ENCODE measurements around the gene ZP1. TPM values are rescaled to one million over a fixed set of nuclear protein-coding genes. Genes with fewer than 3 reads are reported as not detected.
"Not testable (repeated sequence)": the region's sequence is repeated elsewhere in the genome, so short reads cannot be mapped to it uniquely, and the experiment has no call there.

Gene ZP1, protein sequence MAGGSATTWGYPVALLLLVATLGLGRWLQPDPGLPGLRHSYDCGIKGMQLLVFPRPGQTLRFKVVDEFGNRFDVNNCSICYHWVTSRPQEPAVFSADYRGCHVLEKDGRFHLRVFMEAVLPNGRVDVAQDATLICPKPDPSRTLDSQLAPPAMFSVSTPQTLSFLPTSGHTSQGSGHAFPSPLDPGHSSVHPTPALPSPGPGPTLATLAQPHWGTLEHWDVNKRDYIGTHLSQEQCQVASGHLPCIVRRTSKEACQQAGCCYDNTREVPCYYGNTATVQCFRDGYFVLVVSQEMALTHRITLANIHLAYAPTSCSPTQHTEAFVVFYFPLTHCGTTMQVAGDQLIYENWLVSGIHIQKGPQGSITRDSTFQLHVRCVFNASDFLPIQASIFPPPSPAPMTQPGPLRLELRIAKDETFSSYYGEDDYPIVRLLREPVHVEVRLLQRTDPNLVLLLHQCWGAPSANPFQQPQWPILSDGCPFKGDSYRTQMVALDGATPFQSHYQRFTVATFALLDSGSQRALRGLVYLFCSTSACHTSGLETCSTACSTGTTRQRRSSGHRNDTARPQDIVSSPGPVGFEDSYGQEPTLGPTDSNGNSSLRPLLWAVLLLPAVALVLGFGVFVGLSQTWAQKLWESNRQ
- not detected for total RNA-seq

DNA sequence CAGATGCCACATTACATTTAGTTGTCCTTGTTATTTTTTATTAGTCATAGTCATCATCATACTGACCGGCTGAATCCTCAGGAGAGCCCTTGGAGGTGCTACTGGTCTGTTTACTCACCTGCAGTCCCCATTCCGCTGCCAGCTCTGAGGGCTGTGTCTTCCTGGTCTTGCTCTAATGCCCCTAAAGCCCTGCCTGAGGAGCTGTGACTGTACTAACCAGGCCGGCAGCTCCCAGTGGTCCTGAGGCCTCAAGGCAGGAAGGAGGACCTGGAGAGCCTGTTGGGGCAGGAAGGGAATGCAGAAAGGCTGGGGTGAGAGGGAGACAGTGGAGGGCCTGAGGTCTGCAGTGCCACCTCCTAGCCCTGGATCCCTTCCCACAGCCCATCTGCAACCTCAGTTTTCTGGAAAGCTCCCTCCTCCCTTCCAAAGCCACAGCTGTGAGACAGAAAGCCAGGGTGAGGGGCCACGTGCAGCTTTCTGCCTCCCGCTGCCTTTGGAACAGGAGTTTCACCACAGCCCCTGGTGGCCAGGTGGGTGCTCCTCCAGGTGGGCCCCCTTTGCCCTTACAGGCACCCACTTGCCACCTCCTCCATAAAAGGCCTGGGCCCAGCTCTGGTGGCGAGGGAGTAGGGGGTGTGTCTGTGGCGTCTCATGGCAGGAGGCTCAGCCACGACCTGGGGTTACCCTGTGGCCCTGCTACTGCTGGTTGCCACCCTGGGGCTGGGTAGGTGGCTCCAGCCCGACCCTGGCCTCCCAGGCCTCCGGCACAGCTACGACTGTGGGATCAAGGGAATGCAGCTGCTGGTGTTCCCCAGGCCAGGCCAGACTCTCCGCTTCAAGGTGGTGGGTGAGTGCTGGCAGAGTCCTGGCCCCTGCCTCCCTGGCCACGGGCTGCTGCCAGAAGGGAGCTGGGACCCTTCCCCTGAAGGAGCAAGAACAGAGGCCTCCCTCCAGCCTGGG lies at the start of gene ZP1:
ZP1 (plus strand) TSS at position 632 of the 960 bp plus-strand sequence; CDS start at position 652, 20 bp downstream.
- ATAC-seq, result no peak
- peak within 1 kb of the TSS; percentile 82 for H3K27ac Mint-ChIP-seq
- CTCF ChIA-PET, result interaction anchor here (0.9 to 8.0 kb wide), 7 partner anchors 11 to 36 kb away, joined by 3 to 67 read pairs (median 6); no protein-coding TSS in a partner anchor
- peak within 1 kb of the TSS; percentile 20 for H3K4me3 Mint-ChIP-seq
- peaks cover 76% of the 10 kb centered on the region for H3K4me1 Mint-ChIP-seq
- no peaks in the 10 kb centered on the region for H3K27me3 Mint-ChIP-seq
- no peaks in the 10 kb centered on the region for H3K9me3 Mint-ChIP-seq (ENCODE audit: low read depth)
- H3K36me3 Mint-ChIP-seq, result no peaks in the 10 kb centered on the region
- DNase-seq, result no peak

DNA sequence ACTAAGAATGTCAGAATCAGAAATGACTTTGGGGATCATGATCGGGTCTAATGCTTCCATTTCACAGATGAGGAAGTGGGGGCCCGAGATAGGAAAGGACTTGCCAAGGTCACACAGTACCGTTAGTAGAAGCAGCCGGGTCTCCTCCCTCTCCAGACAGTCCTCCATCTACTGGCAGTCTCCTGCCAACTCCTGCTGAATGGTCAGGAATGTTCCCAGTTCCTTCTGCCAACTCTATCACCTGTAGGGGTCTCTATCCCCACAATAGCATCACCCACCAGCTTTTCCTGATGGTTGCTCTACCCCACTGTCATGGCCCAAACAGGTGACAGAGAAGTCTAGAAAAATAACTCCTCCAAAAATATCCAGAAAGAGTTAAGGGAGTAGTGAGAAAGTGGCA lies 49.3 kb upstream of the ZP1 start:
- DNase-seq (no peak), ATAC-seq (no peak)
- peaks cover 3% of the 10 kb centered on the region for H3K36me3 Mint-ChIP-seq
- CTCF ChIA-PET, result no interaction called here
- H3K4me1 Mint-ChIP-seq, result no peaks in the 10 kb centered on the region
- H3K4me3 Mint-ChIP-seq, result no peak overlapping the region
- H3K27ac Mint-ChIP-seq, result no peak overlapping the region
- peaks cover 20% of the 10 kb centered on the region for H3K27me3 Mint-ChIP-seq
- peaks cover 5% of the 10 kb centered on the region for H3K9me3 Mint-ChIP-seq (ENCODE audit: low read depth)

DNA sequence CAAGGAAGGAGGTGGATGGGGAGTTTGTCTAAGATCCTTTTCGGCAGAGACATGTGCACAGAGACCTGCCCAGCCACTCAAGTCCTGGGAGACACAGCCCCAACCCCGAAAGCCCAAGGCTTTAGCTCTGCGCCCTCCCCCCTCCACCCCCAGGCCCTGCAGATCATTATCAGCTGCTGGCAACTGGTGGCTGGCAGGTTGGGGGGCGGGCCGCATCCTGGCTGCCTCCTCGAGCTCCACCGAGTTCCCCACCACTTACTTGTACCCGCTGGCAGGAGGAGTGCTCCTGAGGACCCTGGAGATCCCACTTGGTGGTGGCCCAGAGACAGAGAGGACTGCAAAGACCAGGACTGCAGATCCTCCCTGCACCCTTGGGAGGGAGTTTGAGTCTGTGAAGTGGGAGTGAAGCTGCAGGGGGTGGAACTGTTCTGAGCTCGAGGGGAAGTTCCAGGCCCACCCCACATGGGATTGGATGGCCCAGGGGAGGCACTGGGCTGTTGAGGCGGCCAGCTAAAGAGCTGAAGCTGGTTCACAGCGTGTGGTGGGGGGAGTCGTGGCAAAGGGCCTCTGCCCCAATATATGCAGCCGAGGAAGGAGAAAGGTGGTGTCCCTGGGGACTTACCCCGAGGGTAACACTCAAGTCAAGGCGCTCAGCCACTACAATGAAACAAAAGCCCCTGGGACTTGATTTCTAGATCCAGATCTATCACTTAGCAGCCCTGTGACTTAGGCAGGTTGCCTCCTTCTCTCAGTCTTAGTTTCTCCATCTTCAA lies 45.3 kb upstream of the ZP1 start:
- Mint-ChIP-seq H3K27me3 (peaks cover 19% of the 10 kb centered on the region), H3K9me3 (ENCODE audit: low read depth) (no peaks in the 10 kb centered on the region), H3K27ac (no peak overlapping the region), H3K4me3 (no peak overlapping the region), H3K36me3 (no peaks in the 10 kb centered on the region), H3K4me1 (no peaks in the 10 kb centered on the region)
- no peak for ATAC-seq
- DNase-seq, result no peak
- CTCF ChIA-PET, result interaction anchor here (1.2 to 2.7 kb wide), 3 partner anchors 9 to 366 kb away, joined by 3 to 15 read pairs (median 5); no protein-coding TSS in a partner anchor

DNA sequence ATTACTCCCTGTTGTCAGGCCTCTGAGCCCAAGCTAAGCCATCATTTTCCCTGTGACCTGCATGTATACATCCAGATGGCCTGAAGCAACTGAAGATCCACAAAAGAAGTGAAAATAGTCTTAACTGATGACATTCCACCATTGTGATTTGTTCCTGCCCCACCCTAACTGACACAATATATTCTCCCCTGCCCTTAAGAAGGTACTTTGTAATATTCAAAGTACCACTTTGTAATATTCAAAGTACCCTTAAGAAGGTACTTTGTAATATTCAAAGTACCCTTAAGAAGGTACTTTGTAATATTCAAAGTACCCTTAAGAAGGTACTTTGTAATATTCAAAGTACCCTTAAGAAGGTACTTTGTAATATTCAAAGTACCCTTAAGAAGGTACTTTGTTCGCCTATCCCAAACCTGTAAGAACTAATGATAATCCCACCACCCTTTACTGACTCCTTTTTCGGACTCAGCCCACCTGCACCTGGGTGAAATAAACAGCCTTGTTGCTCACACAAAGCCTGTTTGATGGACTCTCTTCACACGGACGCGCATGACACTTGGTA lies 43.5 kb upstream of the ZP1 start:
- ATAC-seq; H3K36me3 Mint-ChIP-seq; H3K9me3 Mint-ChIP-seq (ENCODE audit: low read depth); H3K4me1 Mint-ChIP-seq; DNase-seq; H3K4me3 Mint-ChIP-seq; H3K27ac Mint-ChIP-seq: not testable (repeated sequence)
- CTCF ChIA-PET, result interaction anchor here (1.7 to 16.3 kb wide), 2 partner anchors 65 to 75 kb away, joined by 4 to 426 read pairs; no protein-coding TSS in a partner anchor
- peaks cover 18% of the 10 kb centered on the region for H3K27me3 Mint-ChIP-seq

DNA sequence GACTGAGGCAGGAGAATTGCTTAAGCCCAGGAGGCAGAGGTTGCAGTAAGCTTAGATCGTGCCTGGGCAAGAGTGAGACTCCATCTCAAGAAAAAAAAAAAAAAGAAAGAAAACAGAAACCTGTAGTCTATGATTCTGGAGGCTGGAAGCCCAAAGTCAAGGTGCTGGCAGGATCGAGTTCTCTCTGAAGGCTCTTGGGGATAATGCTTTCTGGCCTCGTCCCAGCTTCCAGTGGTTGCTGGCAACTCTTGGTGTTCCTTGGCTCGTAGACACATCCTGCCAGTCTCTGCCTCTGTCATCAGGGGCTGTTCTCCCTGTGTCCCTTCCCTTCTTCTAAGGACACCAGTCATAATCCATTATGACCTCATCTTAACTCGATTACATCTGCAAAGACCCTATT lies 42.2 kb upstream of the ZP1 start:
- Mint-ChIP-seq H3K4me1 (no peaks in the 10 kb centered on the region), H3K4me3 (no peak overlapping the region), H3K27me3 (peaks cover 17% of the 10 kb centered on the region), H3K9me3 (ENCODE audit: low read depth) (no peaks in the 10 kb centered on the region), H3K36me3 (no peaks in the 10 kb centered on the region), H3K27ac (no peak overlapping the region)
- CTCF ChIA-PET, result interaction anchor here (0.6 to 16.3 kb wide), 5 partner anchors 10 to 349 kb away, joined by 3 to 426 read pairs (median 3); no protein-coding TSS in a partner anchor
- ATAC-seq (no peak), DNase-seq (no peak)

DNA sequence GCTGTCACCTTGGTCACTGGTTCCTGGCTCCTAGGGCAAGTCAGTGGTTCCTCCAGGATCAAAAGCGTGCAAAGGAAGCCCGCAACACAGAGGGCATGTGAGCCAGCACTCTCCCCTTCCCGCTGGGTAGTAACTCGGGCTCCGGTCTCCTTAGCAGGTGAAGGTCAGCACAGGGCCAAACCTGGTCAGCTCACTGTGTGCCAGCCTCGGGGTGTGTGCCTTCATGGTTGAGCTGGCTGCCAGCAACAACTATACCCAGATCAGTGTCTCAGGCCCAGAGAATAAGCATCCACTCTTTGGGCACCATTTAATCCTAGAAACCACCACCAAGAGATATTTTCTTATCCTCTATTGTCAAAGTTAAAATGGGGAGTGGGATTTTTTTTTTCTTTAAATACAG lies 41.6 kb upstream of the ZP1 start:
- no peak overlapping the region for H3K27ac Mint-ChIP-seq
- H3K9me3 Mint-ChIP-seq (ENCODE audit: low read depth), result no peaks in the 10 kb centered on the region
- no peak for DNase-seq
- no peak overlapping the region for H3K4me3 Mint-ChIP-seq
- H3K36me3 Mint-ChIP-seq, result no peaks in the 10 kb centered on the region
- CTCF ChIA-PET, result interaction anchor here (1.3 to 16.3 kb wide), 3 partner anchors 9 to 74 kb away, joined by 3 to 426 read pairs (median 230); partner anchors contain the start of gene PRPF19
- H3K27me3 Mint-ChIP-seq, result peaks cover 14% of the 10 kb centered on the region
- no peak for ATAC-seq
- H3K4me1 Mint-ChIP-seq, result no peaks in the 10 kb centered on the region

DNA sequence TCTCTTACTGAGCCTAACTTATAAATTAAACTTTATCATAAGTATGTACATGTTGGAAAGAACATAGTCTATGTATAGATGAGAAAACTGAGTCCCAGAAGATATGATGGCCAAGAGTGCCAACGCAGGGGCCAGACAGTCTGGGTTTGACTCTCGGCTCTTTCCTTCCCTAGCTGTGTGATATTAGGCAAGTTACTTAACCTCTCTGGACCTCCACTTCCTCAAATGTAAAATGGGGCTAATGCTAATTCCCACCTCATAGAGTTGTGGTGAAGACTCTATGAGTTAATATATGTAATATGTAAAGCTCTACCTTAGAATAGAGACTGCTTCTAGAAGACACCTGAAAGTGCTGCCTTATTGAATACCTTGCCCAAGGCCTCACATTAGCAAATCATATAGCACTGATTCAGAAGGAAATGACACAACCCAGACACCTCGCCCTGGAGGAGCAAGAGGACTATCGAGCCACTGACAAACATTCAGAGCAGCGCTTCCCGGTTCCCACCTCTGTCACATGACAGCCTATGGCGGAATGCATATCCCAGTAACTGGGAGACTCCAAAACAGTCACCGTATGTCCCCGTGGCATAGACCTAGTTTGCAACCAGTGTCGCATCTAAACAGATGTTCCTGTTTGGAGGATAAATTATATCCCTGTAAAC lies 36.7 kb upstream of the ZP1 start:
- Mint-ChIP-seq H3K4me3 (no peak overlapping the region), H3K9me3 (ENCODE audit: low read depth) (no peaks in the 10 kb centered on the region), H3K27ac (no peak overlapping the region), H3K36me3 (no peaks in the 10 kb centered on the region), H3K4me1 (peaks cover 28% of the 10 kb centered on the region), H3K27me3 (peaks cover 20% of the 10 kb centered on the region)
- peak; percentile 14 for ATAC-seq
- DNase-seq, result no peak
- CTCF ChIA-PET, result interaction anchor here (0.6 to 16.3 kb wide), 38 partner anchors 9 to 604 kb away, joined by 3 to 426 read pairs (median 4); partner anchors contain the start of genes PRPF19, PTGDR2, TMEM109 and TMEM132A

DNA sequence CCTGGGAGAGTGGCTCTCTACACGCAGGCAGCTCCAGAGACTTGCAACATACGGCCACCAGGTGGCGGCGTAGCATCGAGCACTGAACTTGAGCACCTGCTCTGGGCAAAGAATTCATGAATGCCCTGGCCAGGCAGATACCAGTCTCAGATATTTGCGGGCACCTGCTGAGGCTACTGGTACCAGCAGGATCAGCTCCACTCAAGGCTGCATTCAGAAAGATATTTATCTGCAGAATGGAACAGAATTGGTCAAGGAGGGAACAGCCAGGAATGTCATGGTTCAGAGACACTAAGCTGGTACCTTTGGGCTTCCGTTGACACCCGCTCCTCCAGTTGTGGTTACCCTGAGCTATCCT lies 36.2 kb upstream of the ZP1 start:
- Mint-ChIP-seq H3K9me3 (ENCODE audit: low read depth) (no peaks in the 10 kb centered on the region), H3K36me3 (no peaks in the 10 kb centered on the region), H3K27me3 (peaks cover 17% of the 10 kb centered on the region), H3K4me3 (no peak overlapping the region), H3K27ac (no peak overlapping the region), H3K4me1 (peaks cover 33% of the 10 kb centered on the region)
- peak; percentile 87 for DNase-seq
- peak; percentile 91 for ATAC-seq
- CTCF ChIA-PET, result interaction anchor here (0.6 to 16.3 kb wide), 39 partner anchors 9 to 604 kb away, joined by 3 to 426 read pairs (median 4); partner anchors contain the start of genes PRPF19, PTGDR2, TMEM109 and TMEM132A

DNA sequence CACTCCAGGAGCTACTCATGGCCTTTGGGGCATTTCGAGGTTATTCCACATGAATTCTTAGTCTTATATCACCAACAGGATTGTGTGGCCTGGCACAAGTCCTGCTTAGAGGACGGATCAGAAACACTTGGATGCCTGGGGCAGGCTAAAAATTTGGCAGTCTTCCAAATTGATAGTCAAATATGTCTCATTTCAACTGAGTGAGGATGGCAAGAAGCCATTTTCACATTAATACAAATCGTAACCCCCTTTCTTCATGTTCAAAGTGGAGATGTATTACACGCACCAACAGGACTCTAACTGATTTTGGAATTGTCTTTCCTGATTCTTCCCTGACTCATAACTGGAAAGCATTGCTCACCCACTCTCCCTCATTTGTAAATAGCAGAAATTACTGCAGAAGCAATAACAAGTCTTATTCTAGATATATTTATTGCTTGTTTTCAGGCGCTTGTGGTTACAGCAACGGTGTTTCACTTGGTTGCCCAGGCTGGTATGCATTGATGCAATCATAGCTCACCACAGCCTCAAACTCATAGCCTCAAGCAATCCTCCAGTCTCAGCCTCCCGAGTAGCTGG lies 35.8 kb upstream of the ZP1 start:
- H3K36me3 Mint-ChIP-seq, result no peaks in the 10 kb centered on the region
- H3K4me1 Mint-ChIP-seq, result peaks cover 34% of the 10 kb centered on the region
- DNase-seq (no peak), ATAC-seq (no peak)
- H3K27ac Mint-ChIP-seq, result no peak overlapping the region
- CTCF ChIA-PET, result interaction anchor here (0.7 to 16.3 kb wide), 34 partner anchors 9 to 604 kb away, joined by 3 to 426 read pairs (median 4); partner anchors contain the start of genes PRPF19, PTGDR2, TMEM132A and ZP1
- peaks cover 17% of the 10 kb centered on the region for H3K27me3 Mint-ChIP-seq
- H3K4me3 Mint-ChIP-seq, result no peak overlapping the region
- H3K9me3 Mint-ChIP-seq (ENCODE audit: low read depth), result no peaks in the 10 kb centered on the region

DNA sequence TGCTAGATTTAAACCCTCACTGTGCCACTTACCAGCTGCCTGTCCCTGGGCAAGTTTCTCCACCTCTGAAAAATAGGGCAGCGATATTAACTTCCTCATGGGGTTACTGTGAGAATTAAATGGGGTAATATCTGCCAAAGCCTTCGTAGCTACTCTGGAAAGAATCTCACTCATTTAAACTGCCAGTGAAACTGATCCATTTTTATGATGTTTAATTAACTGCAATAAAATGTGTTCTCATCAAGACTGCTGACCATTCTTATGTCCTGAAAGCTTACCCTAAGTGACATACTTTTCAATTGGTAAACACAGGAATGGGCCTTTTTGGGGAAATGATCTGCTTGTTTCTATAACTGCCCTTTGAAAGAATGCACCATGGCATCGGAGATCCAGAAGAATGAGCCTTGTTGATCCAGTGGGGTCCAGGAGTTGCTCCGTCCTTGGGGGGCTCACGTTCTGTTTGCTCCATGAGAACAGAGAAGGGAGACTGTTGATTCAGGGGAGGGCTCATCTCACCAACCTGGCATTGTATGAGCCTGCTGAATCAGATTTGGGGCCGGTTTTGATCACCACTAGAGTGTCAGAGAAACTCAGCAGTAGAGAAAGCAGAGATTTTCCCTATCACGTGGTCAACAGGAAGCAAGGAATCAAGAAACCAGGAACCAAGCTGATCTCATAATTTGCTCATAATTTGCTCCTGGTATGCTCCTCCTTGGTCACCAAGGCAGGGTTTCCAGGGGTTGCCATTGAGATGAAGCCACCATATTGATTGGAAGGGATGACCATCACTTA lies 32.4 kb upstream of the ZP1 start:
- Mint-ChIP-seq H3K9me3 (ENCODE audit: low read depth) (no peaks in the 10 kb centered on the region), H3K27ac (no peak overlapping the region), H3K27me3 (peaks cover 14% of the 10 kb centered on the region), H3K4me3 (no peak overlapping the region), H3K4me1 (peaks cover 47% of the 10 kb centered on the region), H3K36me3 (no peaks in the 10 kb centered on the region)
- ATAC-seq (no peak), DNase-seq (no peak)
- CTCF ChIA-PET, result interaction anchor here (0.8 to 16.3 kb wide), 5 partner anchors 10 to 65 kb away, joined by 3 to 426 read pairs (median 4); partner anchors contain the start of gene PRPF19

DNA sequence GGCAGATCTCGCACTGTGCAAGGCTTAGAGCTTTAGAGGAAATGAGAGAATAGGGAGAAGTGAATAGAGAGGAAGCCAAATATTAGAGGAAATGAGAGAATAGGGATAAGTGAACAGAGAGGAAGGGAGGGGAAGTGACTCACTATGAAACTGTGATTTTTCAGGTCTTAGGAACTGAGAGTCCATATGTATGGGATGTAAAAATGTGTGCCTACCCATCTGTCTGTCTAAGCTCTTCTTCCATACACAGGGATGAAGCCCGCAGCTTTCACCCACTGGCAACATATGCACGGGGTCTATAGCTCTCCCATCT lies 31.9 kb upstream of the ZP1 start:
- Mint-ChIP-seq H3K27me3 (peaks cover 14% of the 10 kb centered on the region), H3K36me3 (no peaks in the 10 kb centered on the region), H3K4me1 (peaks cover 47% of the 10 kb centered on the region), H3K9me3 (ENCODE audit: low read depth) (no peaks in the 10 kb centered on the region), H3K4me3 (no peak overlapping the region), H3K27ac (no peak overlapping the region)
- no peak for DNase-seq
- CTCF ChIA-PET, result interaction anchor here (1.2 to 16.3 kb wide), 4 partner anchors 10 to 65 kb away, joined by 3 to 426 read pairs (median 122); partner anchors contain the start of gene PRPF19
- no peak for ATAC-seq
